ENCODE results near the gene HTATSF1.

HTATSF1 gene, protein sequence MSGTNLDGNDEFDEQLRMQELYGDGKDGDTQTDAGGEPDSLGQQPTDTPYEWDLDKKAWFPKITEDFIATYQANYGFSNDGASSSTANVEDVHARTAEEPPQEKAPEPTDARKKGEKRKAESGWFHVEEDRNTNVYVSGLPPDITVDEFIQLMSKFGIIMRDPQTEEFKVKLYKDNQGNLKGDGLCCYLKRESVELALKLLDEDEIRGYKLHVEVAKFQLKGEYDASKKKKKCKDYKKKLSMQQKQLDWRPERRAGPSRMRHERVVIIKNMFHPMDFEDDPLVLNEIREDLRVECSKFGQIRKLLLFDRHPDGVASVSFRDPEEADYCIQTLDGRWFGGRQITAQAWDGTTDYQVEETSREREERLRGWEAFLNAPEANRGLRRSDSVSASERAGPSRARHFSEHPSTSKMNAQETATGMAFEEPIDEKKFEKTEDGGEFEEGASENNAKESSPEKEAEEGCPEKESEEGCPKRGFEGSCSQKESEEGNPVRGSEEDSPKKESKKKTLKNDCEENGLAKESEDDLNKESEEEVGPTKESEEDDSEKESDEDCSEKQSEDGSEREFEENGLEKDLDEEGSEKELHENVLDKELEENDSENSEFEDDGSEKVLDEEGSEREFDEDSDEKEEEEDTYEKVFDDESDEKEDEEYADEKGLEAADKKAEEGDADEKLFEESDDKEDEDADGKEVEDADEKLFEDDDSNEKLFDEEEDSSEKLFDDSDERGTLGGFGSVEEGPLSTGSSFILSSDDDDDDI

DNA sequence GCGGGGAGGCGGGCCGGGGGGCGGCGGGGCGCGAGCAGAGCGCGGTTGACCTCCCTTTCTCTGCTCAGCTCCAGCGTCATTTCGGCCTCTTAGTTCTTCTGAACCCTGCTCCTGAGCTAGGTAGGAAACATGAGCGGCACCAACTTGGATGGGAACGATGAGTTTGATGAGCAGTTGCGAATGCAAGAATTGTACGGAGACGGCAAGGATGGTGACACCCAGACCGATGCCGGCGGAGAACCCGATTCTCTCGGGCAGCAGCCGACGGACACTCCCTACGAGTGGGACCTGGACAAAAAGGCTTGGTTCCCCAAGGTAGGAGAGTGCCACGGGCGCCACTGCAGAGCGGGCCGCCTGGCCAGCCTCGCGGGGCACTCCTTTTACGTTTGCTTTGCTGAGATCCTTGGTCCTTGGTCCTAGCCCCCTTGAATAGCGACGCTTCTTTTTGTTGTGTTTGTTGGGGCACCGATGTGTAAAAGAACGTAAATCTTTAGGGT, at the start of gene HTATSF1:
Gene HTATSF1, plus strand, starts transcription at position 37 of the 497 bp plus-strand sequence. Its CDS starts 93 bp downstream, at position 130.
- DNase-seq: no peak

DNA sequence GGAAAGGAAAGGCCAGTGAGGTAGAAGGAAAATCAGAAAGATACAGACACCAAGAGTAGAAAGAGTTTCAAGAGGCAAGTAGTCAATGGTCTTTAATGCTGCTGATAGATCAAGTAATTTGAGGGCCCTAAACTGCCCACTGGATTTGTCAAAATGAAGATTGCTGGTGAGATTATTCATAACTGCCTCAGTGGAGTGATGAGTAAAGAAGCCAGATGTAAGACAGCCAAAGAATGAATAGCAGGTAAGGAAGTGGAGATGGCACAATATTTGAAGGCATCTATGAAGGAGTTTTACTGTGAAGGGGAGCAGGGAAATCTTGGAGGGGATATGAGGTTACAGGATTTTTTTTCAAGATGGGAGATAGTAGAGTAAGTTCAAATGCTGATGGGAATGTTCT, 49.4 kb upstream of the HTATSF1 start:
- no peak for DNase-seq

DNA sequence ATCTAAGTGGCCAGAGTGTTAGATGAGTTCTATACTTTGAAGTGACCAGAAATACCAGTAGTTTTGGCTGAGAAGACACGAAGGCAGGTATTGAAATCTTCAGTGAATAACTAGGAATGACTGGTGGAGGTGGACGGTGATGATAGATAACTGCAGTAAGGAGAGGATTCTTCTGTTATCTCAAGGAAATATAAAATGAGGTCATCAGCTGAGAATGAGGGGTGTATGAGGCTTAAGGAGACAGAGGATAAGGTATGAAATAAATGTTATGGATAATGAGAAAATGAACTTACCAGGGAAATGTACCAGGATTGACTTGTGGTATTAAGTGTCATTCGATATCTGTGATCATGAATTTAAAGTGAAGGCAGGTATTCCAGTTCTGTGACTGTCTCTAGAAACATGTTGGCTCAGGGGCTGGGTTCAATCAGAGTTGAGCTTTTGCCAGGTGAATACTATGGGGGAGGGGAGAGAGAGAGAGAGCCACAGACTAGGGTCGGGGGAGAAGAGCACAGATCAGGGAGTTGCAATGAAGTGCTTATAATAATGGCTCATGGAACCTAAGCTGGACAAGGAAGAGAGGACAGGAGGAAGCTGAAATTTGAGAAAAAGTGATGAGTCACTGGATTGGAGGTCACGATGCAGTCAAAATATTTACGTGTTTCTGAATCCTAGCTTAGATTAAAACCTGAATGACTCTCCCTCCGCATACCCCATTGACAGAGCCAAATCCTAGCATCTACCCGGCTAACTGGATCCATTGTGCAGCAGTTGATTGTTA, 47.2 kb upstream of the HTATSF1 start:
- no peak for DNase-seq

DNA sequence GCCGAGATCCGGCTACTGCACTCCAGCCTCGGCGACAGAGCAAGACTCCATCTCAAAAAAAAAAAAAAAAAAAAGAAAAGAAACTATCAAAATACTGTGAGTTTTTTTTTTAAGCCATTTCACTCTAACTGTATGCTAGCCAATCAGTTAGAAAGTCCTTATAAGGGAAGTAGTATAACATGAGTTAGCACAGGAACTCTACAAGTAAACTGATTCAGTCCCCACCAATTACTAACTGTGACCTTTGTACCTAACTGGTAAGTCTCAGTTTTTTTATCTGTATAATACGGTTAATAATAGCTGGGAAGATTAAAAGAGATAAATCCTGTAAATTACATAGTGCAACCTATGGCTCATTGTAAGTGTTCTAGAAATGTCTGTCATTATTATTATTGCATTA, 44.8 kb upstream of the HTATSF1 start:
- no peak for DNase-seq

DNA sequence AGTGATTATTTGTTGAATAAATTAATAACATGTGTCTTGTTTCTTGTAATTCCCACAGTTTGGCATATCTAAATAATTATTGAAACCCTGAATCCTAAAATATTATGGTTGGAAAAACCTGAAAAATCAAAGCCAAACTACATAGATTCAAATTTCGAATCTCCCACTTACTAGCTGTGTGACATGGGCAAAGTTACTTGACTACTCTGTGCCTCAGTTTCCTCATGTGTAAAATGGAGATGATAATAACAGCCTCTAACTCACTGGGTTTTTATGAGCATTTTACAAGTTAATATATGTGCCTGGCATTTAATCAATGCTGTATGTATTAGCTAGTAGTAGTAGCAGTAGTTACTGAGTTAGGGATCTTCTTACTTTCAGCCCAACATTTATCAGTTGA, 44.3 kb upstream of the HTATSF1 start:
- no peak for DNase-seq

DNA sequence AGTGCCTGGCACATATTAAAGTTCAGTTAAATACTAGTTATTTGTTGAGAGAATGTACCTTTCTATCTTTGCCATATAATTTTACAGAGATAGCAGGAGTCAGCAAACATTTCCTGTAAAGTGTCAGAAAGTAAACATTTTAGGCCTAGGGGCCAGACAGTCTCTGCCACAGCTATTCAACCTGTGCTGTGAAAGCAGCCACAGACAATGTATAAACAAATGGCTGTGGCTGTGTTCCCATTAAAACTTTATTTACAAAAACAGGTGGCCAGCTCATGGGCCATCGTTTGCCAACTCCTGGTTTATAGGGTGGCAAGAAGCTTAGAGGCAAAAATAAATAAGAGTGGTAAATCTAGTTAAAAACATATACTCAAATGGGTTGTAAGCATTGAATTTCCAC, 43.6 kb upstream of the HTATSF1 start:
- no peak for DNase-seq

DNA sequence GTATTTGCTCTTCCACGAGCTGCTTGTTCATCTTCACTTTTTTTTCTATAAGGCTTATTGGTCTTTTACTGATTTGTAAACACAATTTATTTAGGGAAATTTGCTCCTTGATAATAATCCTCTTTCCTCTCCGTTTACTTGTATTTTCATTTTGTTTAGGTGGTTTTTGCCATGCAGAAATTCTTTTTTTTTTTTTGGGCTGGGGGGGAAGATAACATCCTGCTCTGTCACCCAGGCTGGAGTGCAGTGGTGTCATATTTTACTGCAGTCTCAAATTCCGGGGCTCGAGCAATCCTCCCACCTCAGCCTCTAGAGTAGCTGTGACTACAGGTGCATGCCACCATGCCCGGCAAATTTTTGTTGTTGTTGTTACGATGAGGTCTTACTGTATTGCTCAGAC, 41.3 kb upstream of the HTATSF1 start:
- no peak for DNase-seq

DNA sequence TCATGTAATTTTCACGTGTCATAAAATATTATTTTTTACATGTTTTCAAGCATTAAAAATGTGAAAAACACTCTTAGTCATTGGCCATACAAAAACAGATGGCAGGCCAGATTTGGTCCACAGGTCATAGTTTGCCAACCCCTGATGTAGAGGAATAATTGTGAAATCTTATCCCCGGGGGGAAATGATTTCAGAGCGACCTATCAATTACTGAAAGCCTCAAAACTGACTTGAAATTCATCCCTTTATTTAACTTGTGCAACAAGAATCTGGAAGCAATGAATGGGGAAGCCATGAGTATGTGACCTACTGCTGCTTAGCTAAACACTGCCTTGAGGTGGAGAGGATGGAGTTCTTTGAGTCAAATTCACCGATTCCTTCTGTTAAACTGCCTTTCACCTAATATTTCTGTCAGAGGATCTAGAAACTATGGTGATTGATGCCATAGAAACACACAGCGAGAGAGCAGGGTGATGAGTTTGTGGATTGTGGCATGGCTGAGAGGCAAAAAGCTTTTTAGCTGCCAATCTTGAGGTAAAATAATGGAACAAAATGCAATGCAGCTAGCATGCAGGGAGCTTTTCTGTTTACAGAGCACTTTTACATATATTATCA, 40.0 kb upstream of the HTATSF1 start:
- DNase-seq: no peak

DNA sequence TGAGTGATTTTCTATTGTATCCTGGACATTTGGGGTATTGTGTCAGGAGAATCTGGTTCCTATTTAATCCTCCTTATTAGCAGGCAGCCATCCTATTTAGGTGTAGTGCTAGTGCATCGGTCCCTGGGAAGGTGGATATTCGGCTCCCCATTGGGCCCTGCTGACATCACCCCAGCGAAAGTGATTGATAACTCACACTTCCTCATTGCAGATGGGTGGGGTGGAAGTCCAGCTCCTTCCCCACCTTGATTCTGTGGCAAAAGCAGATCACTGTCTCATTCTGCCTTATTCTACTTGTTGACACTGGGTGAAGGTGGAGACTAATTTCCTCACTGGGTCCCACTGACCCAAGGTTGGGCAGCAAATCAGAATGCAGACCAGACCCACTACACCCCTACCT, 32.8 kb upstream of the HTATSF1 start:
- no peak for DNase-seq

DNA sequence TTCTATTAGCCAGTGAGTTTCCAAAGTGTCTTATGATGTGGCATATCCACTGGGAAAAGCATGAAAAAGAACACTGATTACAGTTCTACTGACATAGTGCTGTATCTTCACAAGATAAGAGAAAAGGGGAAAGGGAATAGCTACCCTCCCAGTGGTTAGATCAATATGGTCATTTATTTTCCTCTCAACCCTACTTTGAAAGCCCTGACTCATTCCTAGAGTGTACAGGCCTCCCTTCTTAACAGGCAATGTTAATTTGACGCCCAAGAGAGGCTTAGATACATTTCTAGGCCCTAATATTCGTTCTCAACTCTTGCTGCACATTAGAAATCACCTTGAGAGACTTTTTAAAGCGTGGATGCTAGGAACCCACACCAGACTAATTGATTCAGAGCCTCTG, 30.1 kb upstream of the HTATSF1 start:
- no peak for DNase-seq

DNA sequence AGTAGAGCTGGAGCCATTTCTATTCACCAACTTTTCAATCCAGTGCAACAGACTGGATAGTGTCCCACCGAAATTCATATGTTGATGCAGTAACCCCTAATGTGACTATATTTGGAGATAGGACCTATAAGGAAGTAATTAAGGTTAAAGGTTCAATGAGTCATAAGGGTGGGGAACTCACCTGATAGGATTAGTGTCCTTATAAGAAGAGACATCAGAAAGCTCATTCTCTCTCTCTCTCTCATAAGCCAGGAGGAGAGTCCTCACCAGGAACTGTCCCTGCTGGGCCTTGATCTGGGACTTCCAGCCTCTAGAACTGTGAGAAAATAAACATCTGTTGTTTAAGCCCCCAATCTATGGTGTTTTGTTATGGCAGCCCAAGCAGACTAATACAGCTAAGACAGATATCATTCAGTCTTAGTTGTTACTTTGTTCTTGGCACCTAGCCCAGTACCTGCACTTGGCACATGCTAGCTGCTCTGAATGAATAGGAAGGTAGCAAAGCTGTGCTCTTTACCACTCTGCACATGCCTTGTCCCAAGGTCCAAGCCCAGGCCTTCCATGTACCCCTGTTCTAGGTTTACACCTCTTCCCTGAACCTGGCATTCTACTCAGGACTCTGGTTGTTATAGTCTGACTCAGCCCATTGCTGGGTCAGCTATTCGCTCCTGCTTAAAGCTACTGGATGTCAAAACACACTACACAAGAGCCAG, 28.8 kb upstream of the HTATSF1 start:
- no peak for DNase-seq

DNA sequence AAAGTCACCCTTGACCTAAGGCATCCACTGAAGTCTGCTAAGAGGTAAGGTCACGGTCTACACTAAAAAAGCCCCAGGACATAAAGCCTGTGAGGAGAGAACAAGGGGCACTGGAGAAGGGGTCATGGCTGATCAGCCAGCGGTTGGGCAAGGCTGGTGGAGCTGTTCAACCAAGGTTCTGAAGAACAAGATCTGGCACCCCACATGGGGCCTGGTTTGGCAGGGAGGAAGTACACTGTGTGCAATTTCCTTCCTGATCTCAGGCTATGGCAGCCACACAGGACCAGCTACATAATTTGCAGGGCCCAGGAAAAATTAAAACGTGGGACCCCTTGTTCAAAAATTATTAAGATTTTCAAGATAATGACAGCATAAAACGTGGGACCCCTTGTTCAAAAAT, 23.7 kb upstream of the HTATSF1 start:
- DNase-seq: no peak

DNA sequence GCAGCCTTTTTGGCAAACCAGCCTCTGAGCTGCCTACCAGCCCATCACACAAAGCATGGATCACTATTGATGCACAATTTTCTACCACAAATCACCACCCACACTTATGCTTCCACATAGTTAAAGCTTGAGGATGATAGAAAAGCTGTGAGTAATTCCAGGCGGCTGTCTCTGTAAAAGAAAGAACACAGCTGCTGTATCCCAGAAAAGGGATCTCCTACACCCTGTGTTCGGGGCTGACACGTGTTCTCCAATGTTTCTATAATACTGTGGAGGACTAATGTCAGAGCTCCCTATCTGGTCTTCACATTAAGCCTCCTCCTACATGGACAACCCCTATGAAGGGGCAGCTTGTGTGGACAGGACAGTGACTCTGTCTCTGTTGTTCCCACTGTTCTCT, 22.2 kb upstream of the HTATSF1 start:
- no peak for DNase-seq

DNA sequence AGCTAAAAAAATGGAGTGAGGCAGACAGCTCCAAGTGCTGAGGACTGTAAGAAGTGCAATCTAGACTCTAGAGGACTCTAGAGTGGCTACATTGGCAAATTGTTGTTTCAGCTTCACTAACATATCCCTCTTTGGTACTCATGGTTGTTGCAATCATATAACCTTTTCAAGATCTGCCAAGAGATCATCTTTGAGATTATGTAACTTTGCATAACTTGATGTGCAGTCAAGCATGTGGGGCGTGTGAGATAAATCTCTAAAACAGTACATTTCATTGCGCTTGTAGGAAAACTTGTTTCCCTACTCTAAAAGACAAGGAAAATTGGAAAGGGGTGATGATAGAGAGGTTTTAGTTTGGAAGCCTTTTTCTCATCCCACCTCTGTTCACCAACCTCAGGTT, 20.9 kb upstream of the HTATSF1 start:
- DNase-seq: no peak

DNA sequence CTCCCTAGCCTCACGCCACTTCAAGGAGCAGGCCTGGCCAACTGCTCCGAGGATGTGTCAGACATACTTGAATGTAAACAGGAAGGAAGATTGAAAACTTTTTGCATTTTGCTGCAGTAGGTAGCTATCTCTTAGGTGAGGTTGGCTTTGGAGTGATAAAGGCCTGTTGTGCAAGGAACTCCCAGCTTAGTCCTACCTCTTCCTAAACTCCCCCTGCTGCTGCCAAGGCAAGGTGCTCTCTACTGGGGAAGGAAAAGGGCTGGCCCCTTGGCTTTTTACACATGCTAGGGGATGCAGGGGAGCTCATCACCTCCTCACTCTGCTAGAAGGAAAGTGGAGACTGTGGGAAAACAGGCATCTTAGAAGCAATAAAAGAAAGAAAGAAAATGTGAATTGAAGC, 20.4 kb upstream of the HTATSF1 start:
- DNase-seq: no peak

DNA sequence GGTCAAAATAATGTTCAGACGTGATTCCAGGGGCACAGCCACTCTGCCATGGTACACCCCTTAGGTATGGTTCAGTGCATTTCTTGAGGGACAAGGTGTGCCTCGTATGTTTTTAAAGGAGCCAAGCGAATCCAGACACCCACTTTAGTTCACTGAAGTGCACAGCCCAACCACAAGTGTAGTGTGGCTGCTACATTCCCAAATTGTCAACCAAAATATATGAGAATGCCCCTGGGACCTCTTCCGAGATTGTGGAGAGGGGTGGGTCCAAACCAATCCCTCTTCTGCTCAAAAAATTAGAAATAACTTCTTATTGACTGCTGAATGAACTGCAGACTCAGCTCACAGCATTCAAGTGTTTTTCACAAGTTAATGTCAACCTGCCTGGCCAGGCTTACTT, 17.0 kb upstream of the HTATSF1 start:
- DNase-seq: no peak

DNA sequence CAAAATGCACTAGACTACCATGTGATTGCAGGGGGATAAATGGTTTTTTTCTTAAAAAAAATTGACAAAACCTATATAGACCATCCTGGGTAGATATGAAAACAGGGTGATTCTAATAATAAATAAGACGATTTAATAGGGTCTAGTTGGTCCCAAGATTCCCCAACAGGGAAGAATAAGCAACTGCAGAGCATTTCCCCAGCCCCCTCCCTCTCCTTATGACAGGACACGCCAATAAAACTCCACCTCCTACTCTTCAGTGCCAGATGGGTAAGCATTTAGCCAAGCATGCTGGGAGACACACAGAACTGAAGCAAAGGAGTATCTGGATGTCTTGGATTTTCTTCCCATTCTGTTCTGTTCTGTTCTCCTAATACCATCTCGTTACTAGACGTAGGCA, 9.7 kb upstream of the HTATSF1 start, which contains the start of gene BRS3:
Gene BRS3, plus strand, starts transcription at position 301 of the 400 bp plus-strand sequence. CDS start 168 bp downstream, outside the sequence.
- no peak for DNase-seq

DNA sequence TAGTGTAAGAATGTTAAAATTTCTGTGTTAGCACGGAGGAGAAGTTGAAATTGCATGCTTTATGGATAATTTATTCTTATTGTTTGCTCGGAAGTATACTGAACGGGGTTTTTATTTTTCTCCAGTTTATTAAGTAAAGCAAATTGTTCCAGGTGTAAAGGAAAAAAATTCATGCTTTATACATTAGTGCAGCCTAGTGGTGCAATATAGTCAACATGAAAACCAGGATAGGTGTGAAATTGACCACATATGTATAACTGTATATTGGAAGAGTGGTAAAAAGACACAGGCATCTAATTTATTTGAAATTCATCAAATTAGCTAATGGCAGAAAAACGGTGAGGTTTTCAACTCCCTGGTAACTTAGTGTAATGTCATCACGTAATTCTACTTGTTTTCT, 8.7 kb upstream of the HTATSF1 start:
- DNase-seq: no peak

DNA sequence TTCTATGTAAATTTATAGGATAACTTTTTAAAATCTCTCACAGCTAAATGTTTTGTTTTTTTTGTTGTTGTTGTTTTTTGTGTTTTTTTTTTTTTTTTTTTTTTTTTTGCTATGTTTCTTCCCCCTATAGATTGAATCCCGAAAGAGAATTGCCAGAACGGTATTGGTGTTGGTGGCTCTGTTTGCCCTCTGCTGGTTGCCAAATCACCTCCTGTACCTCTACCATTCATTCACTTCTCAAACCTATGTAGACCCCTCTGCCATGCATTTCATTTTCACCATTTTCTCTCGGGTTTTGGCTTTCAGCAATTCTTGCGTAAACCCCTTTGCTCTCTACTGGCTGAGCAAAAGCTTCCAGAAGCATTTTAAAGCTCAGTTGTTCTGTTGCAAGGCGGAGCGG, 5.6 kb upstream of the HTATSF1 start:
- DNase-seq: no peak

DNA sequence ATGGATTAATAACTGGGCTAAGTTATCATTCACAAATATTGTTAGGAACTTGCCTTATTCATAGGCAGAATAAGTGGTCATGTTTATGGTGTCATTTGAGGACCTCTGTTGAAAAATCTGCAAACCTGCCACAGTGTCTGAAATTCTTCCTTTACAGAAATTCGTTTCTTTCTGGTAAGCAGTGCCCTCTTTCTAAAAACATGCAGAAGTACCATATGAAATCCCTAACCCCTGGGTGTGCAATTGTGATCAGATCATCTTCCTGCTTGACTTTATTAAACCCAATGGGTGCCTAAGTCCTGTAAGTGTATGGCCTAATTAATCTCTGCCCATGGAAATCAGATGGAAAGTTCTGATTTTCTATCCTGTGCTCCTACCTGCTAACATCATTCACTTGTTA, 4.4 kb upstream of the HTATSF1 start:
- no peak for DNase-seq

DNA sequence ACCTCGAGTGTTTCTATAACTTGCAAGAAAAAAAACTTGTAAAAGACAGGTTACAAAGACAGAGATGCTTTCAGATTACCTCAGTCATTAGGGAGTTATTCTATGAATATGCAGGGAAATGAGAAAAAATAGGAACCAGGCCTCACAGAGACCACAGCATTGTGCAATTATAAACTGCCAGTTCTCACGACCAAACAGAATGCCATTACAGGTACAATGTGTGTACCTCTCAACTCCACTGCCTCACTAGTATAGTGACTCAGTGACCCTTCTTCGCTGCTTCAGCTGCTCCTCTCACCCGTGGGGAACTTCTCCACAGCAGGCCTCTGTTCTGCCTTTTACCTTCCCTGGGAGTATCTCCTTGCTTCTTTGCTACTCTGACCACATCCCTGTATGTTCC, 2.3 kb upstream of the HTATSF1 start:
- no peak for DNase-seq

DNA sequence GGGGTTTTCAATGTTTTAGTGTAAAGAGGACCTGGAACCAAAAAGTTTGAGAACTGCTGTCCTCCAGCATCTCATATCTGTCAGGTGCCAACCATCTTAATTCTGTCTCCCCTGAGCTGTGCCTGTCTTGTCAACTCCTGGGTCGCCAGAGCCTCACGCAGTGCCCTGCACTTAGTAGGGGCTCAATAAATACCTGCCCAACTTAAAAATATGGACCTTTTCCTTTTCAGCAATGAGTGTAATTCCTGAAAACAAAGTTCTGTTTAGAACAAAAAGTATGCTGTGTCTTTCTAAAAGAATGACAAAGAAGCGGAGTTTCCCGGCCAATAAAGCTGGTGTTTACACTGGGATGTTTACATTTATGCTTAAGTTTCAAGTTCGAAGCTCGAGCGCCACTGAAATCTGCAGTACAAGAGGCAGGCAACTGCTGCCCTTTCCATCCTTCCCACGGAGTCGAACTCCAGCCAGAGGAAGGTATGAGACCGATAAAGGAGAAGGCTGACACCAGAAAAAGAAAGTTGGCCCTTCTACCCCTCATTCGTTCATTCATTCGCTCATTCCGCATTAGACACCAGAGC, 1.1 kb upstream of the HTATSF1 start:
- DNase-seq: no peak
